Sigmoid colon (tissue), 7 donors: Measurements from ENCODE around the gene TCERG1. TPM values are rescaled to one million over a fixed set of nuclear protein-coding genes. Genes with fewer than 3 reads are reported as not detected.

Experiments
- DNase-seq: peaks from one replicate; pipeline ENCODE4 v3.0.0-alpha.2; 2019
- H3K27ac ChIP-seq, 4 donors: fragments of 200-600 bp; sonication (generic); one replicate each; pipeline ENCODE4 v1.5.1; 2016 to 2019; ENCODE audit warnings: mild to moderate bottlenecking in 1 of 4
- H3K27me3 ChIP-seq, 3 donors: fragments of 200-600 bp; sonication (generic); one replicate each; pipeline ENCODE4 v1.5.1; 2019; ENCODE audit warnings: mild to moderate bottlenecking in 1 of 3
- H3K36me3 ChIP-seq, 4 donors: fragments of 200-600 bp; sonication (generic); one replicate each; pipeline ENCODE4 v1.5.1; 2016 to 2019
- H3K4me1 ChIP-seq, 4 donors: fragments of 200-600 bp; sonication (generic); one replicate each; pipeline ENCODE4 v1.5.1; 2017 to 2019
- H3K4me3 ChIP-seq, 4 donors: fragments of 200-600 bp; sonication (generic); one replicate each; pipeline ENCODE4 v1.5.1; 2017 to 2019; ENCODE audit warnings: mild to moderate bottlenecking in 2 of 4, moderate library complexity in 1 of 4
- H3K9me3 ChIP-seq, 4 donors: fragments of 200-600 bp in 3 of 4; sonication (generic) in 3 of 4; one replicate each; pipeline versions ENCODE4 v1.5.1 to v1.6.1; 2013 to 2019
- EP300 ChIP-seq, 4 donors: sonication (generic); formaldehyde crosslinking; IDR thresholded peaks; one replicate each; pipeline ENCODE4 v1.6.1; 2017; ENCODE audit warnings: antibody characterized with exemption in 4 of 4
- POLR2A ChIP-seq, 2 donors: fragments of 450-650 bp; IDR thresholded peaks; one replicate each; pipeline ENCODE4 v1.6.1; 2016; ENCODE audit warnings: antibody characterized with exemption in 2 of 2, mild to moderate bottlenecking in 2 of 2, moderate library complexity in 2 of 2
- POLR2AphosphoS5 ChIP-seq, 4 donors: sonication (generic); formaldehyde crosslinking; IDR thresholded peaks; one replicate each; pipeline ENCODE4 v1.6.1; 2017; ENCODE audit warnings: antibody characterized with exemption in 4 of 4
- WGBS, 2 donors: extraction: QIAGEN DNeasy Blood & Tissue Kit; methylation state at CpG; one replicate each; pipeline ENCODE4 v1.1.7; 2013; 5-methylcytosine and 5-hydroxymethylcytosine counted together
- intact Hi-C: fragments of 100-400 bp; cut with DNase I; formaldehyde crosslinking; loops from one replicate; pipeline ENCODE4 v1.15.1; 2023
- polyA plus RNA-seq, 3 donors: library from polyadenylated mRNA; stranded (reverse); fragments of 200-250 nt; gene quantifications; one replicate each; pipeline ENCODE4 v1.2.3, GENCODE V29; 2013
- total RNA-seq, 4 donors: library from RNA; depleted of rRNA; stranded (reverse); fragments of >200 nt; gene quantifications; one replicate each; pipeline ENCODE4 v1.1.0, GENCODE V29; 2016
- TF ChIP-seq, protein P1 (sequence below), 4 experiments: fragments of 450-650 bp in 3 of 4; fragments of 200-600 bp in 1 of 4; IDR thresholded peaks; one replicate each; pipeline ENCODE4 v1.5.1; 2016 to 2019; ENCODE audit warnings: antibody characterized with exemption in 4 of 4, mild to moderate bottlenecking in 3 of 4, moderate library complexity in 2 of 4
- donor health status: healthy with polysubstance abuse.
- donor health status: Bipolar disorder and iron deficiency.
- donor health status: healthy.

Gene TCERG1
- total and polyA plus RNA-seq, 7 donors, result 10.2 to 67.3 (median 37.9) TPM

DNA sequence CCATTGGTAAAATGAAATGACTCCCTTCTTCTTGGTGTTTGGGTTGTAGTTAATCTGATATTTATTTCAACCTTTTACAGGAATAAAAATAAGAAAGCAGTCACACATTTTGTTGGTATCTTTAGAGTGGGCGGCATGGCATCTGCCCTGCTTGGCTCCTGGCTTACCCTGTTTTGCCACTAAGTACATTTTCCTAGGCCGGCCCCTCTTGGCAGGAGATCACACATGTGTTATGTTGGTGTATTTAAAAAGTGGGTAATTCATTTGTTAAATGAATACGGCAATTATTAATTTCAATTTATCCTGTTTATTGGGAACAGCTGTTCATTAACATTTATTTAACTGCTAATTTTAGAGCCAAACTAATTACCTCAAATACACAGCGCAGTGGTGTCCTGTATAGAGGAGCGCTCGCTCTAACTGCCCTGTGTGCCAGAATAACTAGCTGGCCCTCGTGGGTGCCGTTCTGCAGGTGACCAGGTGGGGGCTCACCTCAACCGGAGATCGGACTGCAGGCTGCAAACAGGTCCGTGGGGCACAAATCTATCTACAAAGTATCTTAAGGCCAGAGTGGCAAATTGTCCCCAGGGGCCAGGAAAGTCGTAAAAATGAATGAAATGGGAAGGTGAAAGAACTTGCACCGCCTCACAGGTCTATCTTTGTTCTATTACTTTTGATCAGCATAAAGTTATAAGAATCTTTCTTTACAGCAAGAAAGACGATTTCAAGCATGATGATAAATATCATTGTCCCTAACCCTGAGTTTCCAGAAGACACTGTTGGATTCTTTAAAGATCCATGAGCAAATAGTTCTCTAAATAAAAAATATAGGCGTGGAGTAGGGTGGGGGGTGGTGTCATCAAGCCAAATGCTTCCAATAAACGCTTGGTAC, 95.1 kb downstream of the TCERG1 start:
- Histone ChIP-seq H3K27ac (no peak overlapping the region), H3K4me1 (no peaks in the 10 kb centered on the region), H3K27me3 (no peaks in the 10 kb centered on the region), H3K9me3 (no peaks in the 10 kb centered on the region), H3K36me3 (no peaks in the 10 kb centered on the region), H3K4me3 (no peak overlapping the region)
- peak; percentile 77 for DNase-seq
- WGBS, 2 donors, result 17 to 34% methylated on average over 16 of the region's 16 CpGs
- TF ChIP-seq POLR2AphosphoS5 (IDR thresholded peaks at IDR 0.05), result no peak
- no peak for TF ChIP-seq EP300 (IDR thresholded peaks at IDR 0.05)
- TF ChIP-seq POLR2A (IDR thresholded peaks at IDR 0.05), result no peak
- TF ChIP-seq, protein P1, sequence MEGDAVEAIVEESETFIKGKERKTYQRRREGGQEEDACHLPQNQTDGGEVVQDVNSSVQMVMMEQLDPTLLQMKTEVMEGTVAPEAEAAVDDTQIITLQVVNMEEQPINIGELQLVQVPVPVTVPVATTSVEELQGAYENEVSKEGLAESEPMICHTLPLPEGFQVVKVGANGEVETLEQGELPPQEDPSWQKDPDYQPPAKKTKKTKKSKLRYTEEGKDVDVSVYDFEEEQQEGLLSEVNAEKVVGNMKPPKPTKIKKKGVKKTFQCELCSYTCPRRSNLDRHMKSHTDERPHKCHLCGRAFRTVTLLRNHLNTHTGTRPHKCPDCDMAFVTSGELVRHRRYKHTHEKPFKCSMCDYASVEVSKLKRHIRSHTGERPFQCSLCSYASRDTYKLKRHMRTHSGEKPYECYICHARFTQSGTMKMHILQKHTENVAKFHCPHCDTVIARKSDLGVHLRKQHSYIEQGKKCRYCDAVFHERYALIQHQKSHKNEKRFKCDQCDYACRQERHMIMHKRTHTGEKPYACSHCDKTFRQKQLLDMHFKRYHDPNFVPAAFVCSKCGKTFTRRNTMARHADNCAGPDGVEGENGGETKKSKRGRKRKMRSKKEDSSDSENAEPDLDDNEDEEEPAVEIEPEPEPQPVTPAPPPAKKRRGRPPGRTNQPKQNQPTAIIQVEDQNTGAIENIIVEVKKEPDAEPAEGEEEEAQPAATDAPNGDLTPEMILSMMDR (IDR thresholded peaks at IDR 0.05), result peak; percentile 40 to 87 (median 72)
- intact Hi-C loops, result loop anchor here (2.0 kb wide), 1 partner anchor 423 kb away; no protein-coding TSS in a partner anchor

DNA sequence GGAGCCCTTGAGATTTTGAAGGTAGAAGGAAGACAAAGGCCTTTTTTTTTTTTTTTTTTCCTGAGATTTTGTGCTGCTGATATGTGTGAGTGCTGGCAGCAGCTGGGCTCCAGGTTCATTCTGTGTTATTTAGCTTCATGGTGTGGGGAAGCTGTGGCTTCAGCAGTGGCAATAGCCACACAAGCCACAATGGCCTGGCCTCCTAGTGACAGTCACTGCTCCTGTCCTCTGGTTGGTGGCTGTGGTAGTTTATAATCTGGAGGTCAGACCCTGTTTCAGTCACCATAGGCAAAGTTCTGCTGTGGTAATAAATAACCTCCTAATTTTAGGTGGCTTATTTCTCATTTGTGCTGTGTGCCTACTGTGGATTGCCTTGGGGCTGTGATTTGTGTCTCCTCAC, 97.1 kb downstream of the TCERG1 start:
- no peak overlapping the region for H3K27ac ChIP-seq
- no peaks in the 10 kb centered on the region for H3K27me3 ChIP-seq
- H3K4me1 ChIP-seq, result no peaks in the 10 kb centered on the region
- H3K9me3 ChIP-seq, result no peaks in the 10 kb centered on the region
- intact Hi-C loops, result no loop called here
- no peak overlapping the region for H3K4me3 ChIP-seq
- H3K36me3 ChIP-seq, result no peaks in the 10 kb centered on the region
- TF ChIP-seq POLR2A (IDR thresholded peaks at IDR 0.05), result no peak
- TF ChIP-seq, protein P1 (IDR thresholded peaks at IDR 0.05), result no peak
- no peak for TF ChIP-seq POLR2AphosphoS5 (IDR thresholded peaks at IDR 0.05)
- no peak for TF ChIP-seq EP300 (IDR thresholded peaks at IDR 0.05)
- DNase-seq, result no peak

DNA sequence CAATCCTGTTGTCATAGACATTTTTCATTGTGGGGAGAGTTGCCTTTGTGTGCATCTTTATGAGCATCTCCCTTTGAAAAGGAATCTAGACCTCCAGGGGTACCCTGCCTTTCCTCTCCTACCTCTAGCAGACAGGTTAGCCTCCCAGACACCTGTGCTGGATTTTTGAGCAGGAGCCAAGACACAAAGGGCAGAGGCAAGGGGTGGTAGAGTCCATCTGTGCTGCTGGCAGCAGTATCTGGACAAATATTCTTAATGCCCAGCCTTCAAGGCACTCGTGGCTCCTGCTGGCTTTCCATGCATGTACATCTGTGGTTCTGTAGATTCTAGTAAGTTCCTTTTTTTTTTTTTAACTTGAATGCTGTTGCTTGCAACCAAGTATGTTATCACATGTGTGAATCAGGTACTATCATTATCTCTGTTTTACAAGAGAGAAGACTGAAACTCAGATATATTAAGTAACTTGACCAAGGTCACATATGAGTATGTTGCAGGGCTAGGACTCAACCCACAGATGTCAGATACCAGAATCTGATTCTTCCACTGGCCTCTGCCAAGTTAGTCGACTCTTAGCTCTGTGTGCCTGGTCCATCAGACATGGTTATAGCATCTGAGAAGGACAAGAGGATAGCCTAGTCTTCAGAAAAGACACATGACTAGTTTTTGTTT, 101.8 kb downstream of the TCERG1 start:
- H3K9me3 ChIP-seq, result no peaks in the 10 kb centered on the region
- intact Hi-C loops, result no loop called here
- H3K36me3 ChIP-seq, result no peaks in the 10 kb centered on the region
- no peaks in the 10 kb centered on the region for H3K27me3 ChIP-seq
- no peak overlapping the region for H3K4me3 ChIP-seq
- H3K27ac ChIP-seq, result no peak overlapping the region
- TF ChIP-seq POLR2AphosphoS5 (IDR thresholded peaks at IDR 0.05), result no peak
- TF ChIP-seq, protein P1 (IDR thresholded peaks at IDR 0.05), result no peak
- TF ChIP-seq EP300 (IDR thresholded peaks at IDR 0.05), result no peak
- TF ChIP-seq POLR2A (IDR thresholded peaks at IDR 0.05), result no peak
- WGBS, 2 donors, result 33 to 49% methylated on average over 2 of the region's 2 CpGs
- DNase-seq, result no peak
- no peaks in the 10 kb centered on the region for H3K4me1 ChIP-seq

DNA sequence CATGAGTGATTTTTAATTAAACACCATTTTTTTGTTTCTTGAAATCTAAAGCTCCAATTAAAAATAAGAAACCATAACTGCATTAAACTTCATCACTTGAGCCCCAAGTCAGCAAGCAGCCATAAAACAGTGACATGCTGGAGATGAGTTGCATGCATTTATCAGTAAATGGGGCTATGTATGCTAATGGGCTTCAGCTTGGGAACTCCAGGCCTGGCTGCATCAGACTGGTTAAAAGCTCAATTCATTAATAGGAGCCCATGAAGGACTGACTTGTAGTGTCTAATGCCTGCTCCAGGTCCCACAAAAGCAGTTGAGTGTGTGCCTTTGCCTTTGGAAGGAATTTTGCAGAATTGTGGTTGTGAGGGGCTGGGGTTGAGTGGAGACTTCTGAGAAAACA, 102.5 kb downstream of the TCERG1 start:
- Histone ChIP-seq H3K4me3 (no peak overlapping the region), H3K27ac (no peak overlapping the region), H3K36me3 (no peaks in the 10 kb centered on the region), H3K4me1 (no peaks in the 10 kb centered on the region), H3K9me3 (no peaks in the 10 kb centered on the region), H3K27me3 (no peaks in the 10 kb centered on the region)
- TF ChIP-seq POLR2AphosphoS5 (IDR thresholded peaks at IDR 0.05) (no peak), POLR2A (IDR thresholded peaks at IDR 0.05) (no peak), EP300 (IDR thresholded peaks at IDR 0.05) (no peak)
- TF ChIP-seq, protein P1 (IDR thresholded peaks at IDR 0.05), result no peak
- DNase-seq, result no peak
- intact Hi-C loops, result no loop called here
